Loucy (cell line): ENCODE measurements around the gene CCDC102B.

Experiments
- EZH2phosphoT487 ChIP-seq: fragments of 200-600 bp; IDR thresholded peaks from 2 replicates; pipeline ENCODE4 v1.6.1; 2018; ENCODE audit warnings: antibody characterized with exemption, mild to moderate bottlenecking, moderate library complexity, borderline replicate concordance
- TF ChIP-seq, protein P1 (sequence below): fragments of 200-600 bp; sonication (generic); conservative IDR thresholded peaks from 2 replicates; pipeline ENCODE4 v1.5.1; 2014; ENCODE audit warnings: mild to moderate bottlenecking, antibody characterized with exemption, low read length

DNA sequence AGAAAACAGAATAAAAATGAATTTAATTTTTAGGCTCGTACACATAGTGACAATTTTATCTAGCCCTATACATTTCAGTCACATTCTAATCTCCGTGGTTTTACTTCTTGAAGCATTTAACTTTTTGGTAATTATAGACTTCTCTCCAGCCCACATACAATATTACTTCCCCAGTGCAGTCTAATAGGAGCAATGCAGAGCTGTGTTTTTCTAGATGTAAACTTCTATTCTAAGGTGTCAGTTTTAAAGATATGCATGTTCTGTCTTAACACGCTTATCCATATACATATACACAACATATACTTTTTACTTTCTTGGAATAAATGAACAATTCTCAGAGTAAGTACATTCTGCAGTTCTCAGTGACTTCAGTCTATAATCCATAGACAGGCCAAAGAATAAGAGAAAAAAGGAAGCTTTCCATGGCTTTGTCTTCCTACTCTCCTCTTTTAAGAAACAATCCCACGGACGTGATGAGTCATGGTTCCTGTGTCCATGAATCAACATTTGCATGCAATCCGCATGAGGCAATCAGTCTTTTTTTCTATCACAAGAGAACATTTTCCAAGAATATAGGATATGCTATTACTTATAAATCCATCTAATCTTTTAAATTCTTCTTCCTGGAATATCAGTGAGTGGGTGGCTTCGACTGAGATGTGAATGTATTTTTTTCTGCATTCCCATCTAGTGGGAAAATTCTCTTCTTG is 42.8 kb downstream of the CCDC102B start:
- TF ChIP-seq, protein P1, sequence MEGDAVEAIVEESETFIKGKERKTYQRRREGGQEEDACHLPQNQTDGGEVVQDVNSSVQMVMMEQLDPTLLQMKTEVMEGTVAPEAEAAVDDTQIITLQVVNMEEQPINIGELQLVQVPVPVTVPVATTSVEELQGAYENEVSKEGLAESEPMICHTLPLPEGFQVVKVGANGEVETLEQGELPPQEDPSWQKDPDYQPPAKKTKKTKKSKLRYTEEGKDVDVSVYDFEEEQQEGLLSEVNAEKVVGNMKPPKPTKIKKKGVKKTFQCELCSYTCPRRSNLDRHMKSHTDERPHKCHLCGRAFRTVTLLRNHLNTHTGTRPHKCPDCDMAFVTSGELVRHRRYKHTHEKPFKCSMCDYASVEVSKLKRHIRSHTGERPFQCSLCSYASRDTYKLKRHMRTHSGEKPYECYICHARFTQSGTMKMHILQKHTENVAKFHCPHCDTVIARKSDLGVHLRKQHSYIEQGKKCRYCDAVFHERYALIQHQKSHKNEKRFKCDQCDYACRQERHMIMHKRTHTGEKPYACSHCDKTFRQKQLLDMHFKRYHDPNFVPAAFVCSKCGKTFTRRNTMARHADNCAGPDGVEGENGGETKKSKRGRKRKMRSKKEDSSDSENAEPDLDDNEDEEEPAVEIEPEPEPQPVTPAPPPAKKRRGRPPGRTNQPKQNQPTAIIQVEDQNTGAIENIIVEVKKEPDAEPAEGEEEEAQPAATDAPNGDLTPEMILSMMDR = no peak
- no peak for TF ChIP-seq EZH2phosphoT487
